MCF 10A (cell line): Measurements from ENCODE around the gene FBXL14. TPM values are rescaled to one million over a fixed set of nuclear protein-coding genes. Genes with fewer than 3 reads are reported as not detected.

Source experiments
- BruUV-seq: library from RNA; stranded (reverse); fragments of 400-500 nt; replicated peaks from 2 replicates; lab custom pipeline; 2021; lab: Mats Ljungman, UMichigan
- CTCF ChIA-PET: fragments of 300-600 bp; sonication (Branson Sonifier 250); formaldehyde crosslinking; extraction: SDS; loops from one replicate; lab custom pipeline; 2021; ENCODE audit warnings: antibody characterized with exemption, inconsistent platforms; lab: Yijun Ruan, JAX
- POLR2A ChIA-PET: fragments of 300-600, 350-650 bp; sonication (Branson Sonifier 250); formaldehyde crosslinking; extraction: SDS; loops from one replicate; lab custom pipeline; 2020; ENCODE audit warnings: antibody characterized with exemption, inconsistent platforms; lab: Yijun Ruan, JAX
- DNase-seq: peaks from one replicate; pipeline ENCODE4 v3.0.0-alpha.2; 2018; ENCODE audit not compliant: unreplicated experiment
- H3K27ac Mint-ChIP-seq: one replicate; pipeline ENCODE4 v1.8.0; 2022; ENCODE audit warnings: mild to moderate bottlenecking, low read depth, mixed read lengths; ENCODE audit not compliant: unreplicated experiment
- H3K27me3 Mint-ChIP-seq: one replicate; pipeline ENCODE4 v1.8.0; 2022; ENCODE audit warnings: mixed read lengths; ENCODE audit not compliant: insufficient read depth, unreplicated experiment
- H3K36me3 Mint-ChIP-seq: one replicate; pipeline ENCODE4 v1.8.0; 2022; ENCODE audit warnings: mild to moderate bottlenecking, moderate library complexity, mixed read lengths; ENCODE audit not compliant: insufficient read depth, unreplicated experiment
- H3K4me1 Mint-ChIP-seq: one replicate; pipeline ENCODE4 v1.8.0; 2022; ENCODE audit warnings: mixed read lengths; ENCODE audit not compliant: insufficient read depth, unreplicated experiment
- H3K4me3 Mint-ChIP-seq: one replicate; pipeline ENCODE4 v1.8.0; 2022; ENCODE audit warnings: mild to moderate bottlenecking, moderate library complexity, mixed read lengths; ENCODE audit not compliant: unreplicated experiment
- H3K9me3 Mint-ChIP-seq: one replicate; pipeline ENCODE4 v1.8.0; 2022; ENCODE audit warnings: mixed read lengths; ENCODE audit not compliant: unreplicated experiment
- CTCF ChIP-seq: fragments of 200-600 bp; IDR thresholded peaks from one replicate; pipeline ENCODE4 v1.8.0; 2022; ENCODE audit warnings: antibody characterized with exemption, mild to moderate bottlenecking; ENCODE audit not compliant: unreplicated experiment
- intact Hi-C: fragments of 100-400 bp; cut with micrococcal nuclease; formaldehyde crosslinking; loops from 2 replicates; pipeline ENCODE4 v1.14.1; 2022
- total RNA-seq: library from RNA; stranded (reverse); gene quantifications from 2 replicates; pipeline ENCODE4 v1.2.3, GENCODE V29; 2022

The FBXL14 gene
- total RNA-seq, 1 experiment from 2014 or later: 9.4 TPM

DNA sequence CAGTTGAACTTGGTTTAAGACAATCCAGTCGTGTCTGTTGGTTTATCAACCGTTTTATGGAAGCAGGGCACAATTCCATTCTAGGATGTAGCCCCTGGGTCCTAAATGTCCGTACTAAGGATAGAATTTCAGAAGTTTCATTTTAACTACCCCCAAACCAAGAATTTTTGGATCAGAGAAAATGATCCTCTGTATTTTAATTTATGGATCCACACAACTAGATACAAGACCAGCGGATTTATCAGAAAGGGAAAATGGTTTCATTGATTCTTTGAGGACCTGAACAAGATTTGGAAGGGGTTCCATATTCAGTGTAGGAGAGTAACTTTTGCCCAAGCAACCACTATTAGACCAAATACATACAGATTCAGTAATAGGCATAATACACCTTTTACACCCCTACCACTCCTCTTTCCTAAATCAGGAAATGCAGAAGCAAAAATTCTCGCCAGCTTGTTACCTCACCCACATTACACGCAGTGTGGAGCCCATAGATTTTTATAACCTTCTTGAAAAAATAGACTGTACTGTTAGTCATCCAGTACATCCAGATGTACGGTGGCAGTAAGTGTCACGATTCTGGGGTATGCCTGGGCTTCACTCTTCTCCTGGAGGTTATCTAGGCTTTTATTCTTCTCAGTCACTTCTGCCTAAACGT lies 1.4 kb upstream of the FBXL14 start:
- ChIA-PET CTCF (no interaction called here), POLR2A (interaction anchor here (0.8 to 4.8 kb wide), 4 partner anchors 10 to 608 kb away, joined by 4 to 59 read pairs (median 22); no protein-coding TSS in a partner anchor)
- peaks cover 4% of the 10 kb centered on the region for H3K36me3 Mint-ChIP-seq
- peak overlapping the region; percentile 81 for H3K4me3 Mint-ChIP-seq
- H3K9me3 Mint-ChIP-seq: no peaks in the 10 kb centered on the region
- no TSS peak for BruUV-seq
- no peak for DNase-seq
- no peaks in the 10 kb centered on the region for H3K27me3 Mint-ChIP-seq
- peaks cover 30% of the 10 kb centered on the region for H3K4me1 Mint-ChIP-seq
- intact Hi-C loops: no loop called here
- H3K27ac Mint-ChIP-seq: peak overlapping the region; percentile 76
- no peak for TF ChIP-seq CTCF

DNA sequence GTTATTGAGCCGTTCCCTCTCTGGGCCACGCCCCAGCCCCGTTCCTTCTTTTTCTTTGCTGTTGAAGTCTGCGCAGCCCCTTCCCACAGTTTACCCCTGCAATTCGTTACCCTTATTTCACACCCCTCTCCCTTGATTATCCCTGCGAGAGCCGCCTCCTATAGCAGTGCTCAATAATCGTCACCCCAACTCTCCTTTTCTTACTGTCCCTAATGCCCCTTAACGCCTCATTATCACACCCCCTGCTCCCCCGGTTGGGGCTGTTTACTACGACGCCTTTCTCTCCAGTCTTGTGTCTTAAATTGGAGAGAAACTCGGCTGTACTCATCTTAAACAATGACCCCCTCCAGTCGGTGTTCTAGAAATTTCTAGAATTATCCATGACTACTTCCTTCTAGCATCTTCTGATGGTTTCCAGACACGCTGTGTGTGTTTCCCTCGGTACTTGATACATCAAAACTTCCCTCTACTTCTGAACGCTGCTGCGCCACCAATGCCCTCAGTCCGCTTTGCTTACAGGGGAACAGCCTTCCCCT lies 713 bp upstream of the FBXL14 start:
- peaks cover 36% of the 10 kb centered on the region for H3K4me1 Mint-ChIP-seq
- H3K4me3 Mint-ChIP-seq: peak overlapping the region; percentile 81
- intact Hi-C loops: no loop called here
- ChIA-PET POLR2A (interaction anchor here (0.6 to 4.8 kb wide), 8 partner anchors 8 to 1192 kb away, joined by 3 to 59 read pairs (median 4); no protein-coding TSS in a partner anchor), CTCF (interaction anchor here (1.5 to 8.2 kb wide), 2 partner anchors 8 to 478 kb away, joined by 3 to 66 read pairs; no protein-coding TSS in a partner anchor)
- no peak for DNase-seq
- H3K27me3 Mint-ChIP-seq: no peaks in the 10 kb centered on the region
- H3K27ac Mint-ChIP-seq: peak overlapping the region; percentile 76
- peaks cover 4% of the 10 kb centered on the region for H3K36me3 Mint-ChIP-seq
- H3K9me3 Mint-ChIP-seq: no peaks in the 10 kb centered on the region
- no TSS peak for BruUV-seq
- no peak for TF ChIP-seq CTCF

GRCh38 chr12:1594006-1594260 lies 448 bp downstream of the FBXL14 start:
- Mint-ChIP-seq H3K27ac (no peak overlapping the region), H3K4me3 (peak overlapping the region; percentile 81), H3K9me3 (no peaks in the 10 kb centered on the region), H3K36me3 (peaks cover 4% of the 10 kb centered on the region), H3K4me1 (peaks cover 36% of the 10 kb centered on the region), H3K27me3 (no peaks in the 10 kb centered on the region)
- POLR2A ChIA-PET: interaction anchor here (0.7 to 4.8 kb wide), 6 partner anchors 9 to 841 kb away, joined by 3 to 59 read pairs (median 8); partner anchors contain the start of gene RAD52
- no TSS peak for BruUV-seq
- no peak for TF ChIP-seq CTCF
- CTCF ChIA-PET: interaction anchor here (0.6 to 8.2 kb wide), 4 partner anchors 9 to 477 kb away, joined by 3 to 66 read pairs (median 4); no protein-coding TSS in a partner anchor
- peak; percentile 58 for DNase-seq
- intact Hi-C loops: loop anchor here (5.0 kb wide), 1 partner anchor 842 kb away; the partner anchor contains the start of gene WNK1
